HCT116 (cell line): ENCODE results near the gene DNM3. TPM values are rescaled to one million over a fixed set of nuclear protein-coding genes. Genes with fewer than 3 reads are reported as not detected.

Source experiments
- ATAC-seq: fragments of 200-7000 bp; cut with Tn5 transposase; 2 replicates; pipeline ENCODE4 v1.9.1; 2020; ENCODE audit warnings: mild to moderate bottlenecking, moderate library complexity
- BruUV-seq: library from RNA; stranded (reverse); fragments of 400-500 nt; replicated peaks from 2 replicates; lab custom pipeline; 2021; lab: Mats Ljungman, UMichigan
- CTCF ChIA-PET: fragments of 300-600 bp; sonication (Branson Sonifier 250); formaldehyde crosslinking; loops from one replicate; lab custom pipeline; 2021; ENCODE audit warnings: antibody characterized with exemption; lab: Charles Lee
- POLR2A ChIA-PET: fragments of 300-600, 350-600 bp; sonication (Branson Sonifier 250); formaldehyde crosslinking; loops from one replicate; lab custom pipeline; 2021; ENCODE audit warnings: antibody characterized with exemption; lab: Charles Lee
- RAD21 ChIA-PET, 2 experiments: fragments of 300-600 bp; sonication (Branson Sonifier 250); formaldehyde crosslinking; loops; one replicate each; lab custom pipeline; 2023; ENCODE audit warnings: low total read pairs in 2 of 2; ENCODE audit not compliant: uncharacterized antibody in 2 of 2, unreplicated experiment in 2 of 2, low non-redundant PET in 1 of 2; lab: Charles Lee
- DNase-seq: peaks from one replicate; pipeline ENCODE4 v3.0.0-alpha.2; 2010; ENCODE audit warnings: low read depth, low spot score
- H2AFZ ChIP-seq: fragments of 200-600 bp; shearing (Covaris generic), sonication (generic); 2 replicates; pipeline ENCODE4 v1.6.1; 2017; ENCODE audit warnings: low read depth, mixed run types, mixed read lengths, antibody characterized with exemption, low read length; ENCODE audit not compliant: poor library complexity, severe bottlenecking
- H3K27ac ChIP-seq: 2 replicates; pipeline ENCODE4 v1.5.1; 2012; ENCODE audit warnings: low read depth, low read length
- H3K27me3 ChIP-seq: fragments of 200-600 bp; sonication (generic); 2 replicates; pipeline ENCODE4 v1.6.1; 2016; ENCODE audit warnings: mixed run types, low read length, mixed read lengths; ENCODE audit not compliant: insufficient read depth
- H3K36me3 ChIP-seq, 2 experiments: fragments of 200-500 bp in 1 of 2; fragments of 200-600 bp in 1 of 2; sonication (Bioruptor generic) in 1 of 2; sonication (generic) in 1 of 2; 2 replicates each; pipeline versions ENCODE4 v1.5.1 to v1.6.1; 2014 to 2016; ENCODE audit warnings: low read length in 2 of 2, inconsistent platforms in 1 of 2, mixed read lengths in 1 of 2, mixed run types in 1 of 2; ENCODE audit not compliant: insufficient read depth in 2 of 2, control insufficient read depth in 1 of 2
- H3K4me1 ChIP-seq, 2 experiments: fragments of 200-600 bp in 1 of 2; sonication (generic) in 1 of 2; 2 replicates each; pipeline versions ENCODE4 v1.5.1 to v1.6.1; 2012 to 2017; ENCODE audit warnings: low read length in 2 of 2, inconsistent platforms in 1 of 2, mild to moderate bottlenecking in 1 of 2, mixed read lengths in 1 of 2, mixed run types in 1 of 2, moderate library complexity in 1 of 2; ENCODE audit not compliant: insufficient read depth in 2 of 2, control insufficient read depth in 1 of 2
- H3K4me2 ChIP-seq: fragments of 200-600 bp; sonication (generic); 2 replicates; pipeline ENCODE4 v1.6.1; 2017; ENCODE audit warnings: mixed run types, low read length, mixed read lengths
- H3K4me3 ChIP-seq, 2 experiments: fragments of 200-600 bp in 1 of 2; sonication (generic) in 1 of 2; replicated peaks in 1 of 2; 2 replicates each; pipeline ENCODE4 v1.5.1; 2011 to 2016; ENCODE audit warnings: low read length in 2 of 2, control low read depth in 1 of 2, low read depth in 1 of 2, mild to moderate bottlenecking in 1 of 2, mixed read lengths in 1 of 2, mixed run types in 1 of 2
- H3K79me2 ChIP-seq: fragments of 200-600 bp; sonication (generic); 2 replicates; pipeline ENCODE4 v1.6.1; 2017; ENCODE audit warnings: mild to moderate bottlenecking, mixed run types, low read length, moderate library complexity, mixed read lengths; ENCODE audit not compliant: insufficient read depth
- H3K9ac ChIP-seq: fragments of 200-600 bp; sonication (generic); 2 replicates; pipeline ENCODE4 v1.6.1; 2016; ENCODE audit warnings: low read length, mixed read lengths
- H3K9me2 ChIP-seq: fragments of 200-600 bp; sonication (generic), shearing (Covaris generic); 2 replicates; pipeline ENCODE4 v1.6.1; 2017; ENCODE audit warnings: mixed run types, mild to moderate bottlenecking, moderate library complexity; ENCODE audit not compliant: insufficient read depth
- H3K9me3 ChIP-seq, 2 experiments: fragments of 200-500 bp in 1 of 2; fragments of 200-600 bp in 1 of 2; sonication (Bioruptor generic) in 1 of 2; sonication (generic) in 1 of 2; 2 replicates each; pipeline ENCODE4 v1.6.1; 2014 to 2017; ENCODE audit warnings: low read length in 2 of 2, mixed read lengths in 2 of 2, inconsistent platforms in 1 of 2, low read depth in 1 of 2, mild to moderate bottlenecking in 1 of 2, mixed run types in 1 of 2, moderate library complexity in 1 of 2; ENCODE audit not compliant: control insufficient read depth in 1 of 2, insufficient read depth in 1 of 2
- H4K20me1 ChIP-seq: fragments of 200-600 bp; sonication (generic), shearing (Covaris generic); 2 replicates; pipeline ENCODE4 v1.6.1; 2017; ENCODE audit warnings: mixed run types, mild to moderate bottlenecking, moderate library complexity; ENCODE audit not compliant: insufficient read depth
- CBX3 ChIP-seq: IDR thresholded peaks from 2 replicates; pipeline ENCODE4 v1.6.1; 2012; ENCODE audit warnings: low read depth
- CEBPB ChIP-seq: IDR thresholded peaks from 2 replicates; pipeline ENCODE4 v1.6.1; 2012; ENCODE audit warnings: low read depth
- EGR1 ChIP-seq: IDR thresholded peaks from 2 replicates; pipeline ENCODE4 v1.6.1; 2012; ENCODE audit warnings: low read depth
- ELF1 ChIP-seq: IDR thresholded peaks from 2 replicates; pipeline ENCODE4 v1.6.1; 2012; ENCODE audit warnings: low read depth, borderline replicate concordance
- EZH2 ChIP-seq: fragments of 200-600 bp; sonication (generic); IDR thresholded peaks from 2 replicates; pipeline ENCODE4 v1.6.1; 2017; ENCODE audit warnings: antibody characterized with exemption, mixed run types
- EZH2phosphoT487 ChIP-seq: fragments of 200-600 bp; IDR thresholded peaks from 2 replicates; pipeline ENCODE4 v1.6.1; 2018; ENCODE audit warnings: antibody characterized with exemption, borderline replicate concordance
- FOSL1 ChIP-seq: IDR thresholded peaks from 2 replicates; pipeline ENCODE4 v1.6.1; 2012; ENCODE audit warnings: low read depth
- POLR2A ChIP-seq: IDR thresholded peaks from 2 replicates; pipeline ENCODE4 v1.7.0; 2011; ENCODE audit warnings: borderline replicate concordance; ENCODE audit not compliant: insufficient read depth, insufficient read length; ENCODE audit errors: extremely low read depth
- POLR2AphosphoS5 ChIP-seq: IDR thresholded peaks from 2 replicates; pipeline ENCODE4 v1.6.1; 2011; ENCODE audit warnings: mild to moderate bottlenecking, low read depth, low read length, moderate library complexity
- RAD21 ChIP-seq: IDR thresholded peaks from 2 replicates; pipeline ENCODE4 v1.6.1; 2012; ENCODE audit warnings: low read depth, mild to moderate bottlenecking
- SP1 ChIP-seq: IDR thresholded peaks from 2 replicates; pipeline ENCODE4 v1.6.1; 2012; ENCODE audit warnings: low read depth
- SRF ChIP-seq: IDR thresholded peaks from 2 replicates; pipeline ENCODE4 v1.6.1; 2012; ENCODE audit warnings: low read depth
- TCF7L2 ChIP-seq: IDR thresholded peaks from 2 replicates; pipeline ENCODE4 v1.7.0; 2011; ENCODE audit warnings: borderline replicate concordance, inconsistent platforms; ENCODE audit not compliant: insufficient read depth, insufficient read length; ENCODE audit errors: extremely low read depth
- ZFX ChIP-seq: fragments of 450-650 bp; IDR thresholded peaks from 2 replicates; pipeline ENCODE4 v1.6.1; 2017
- ZNF274 ChIP-seq: fragments of 200-500 bp; sonication (Bioruptor generic); IDR thresholded peaks from 2 replicates; pipeline ENCODE4 v1.6.1; 2014; ENCODE audit warnings: mild to moderate bottlenecking, low read depth, low read length, inconsistent platforms
- intact Hi-C: fragments of 100-400 bp; cut with micrococcal nuclease; formaldehyde crosslinking; loops from 2 replicates; pipeline ENCODE4 v1.10.0; 2022
- total RNA-seq: library from RNA; stranded (reverse); gene quantifications from one replicate; pipeline ENCODE4 v1.2.1, GENCODE V29; 2021; ENCODE audit not compliant: unreplicated experiment
- TF ChIP-seq, protein P1 (sequence below): IDR thresholded peaks from 2 replicates; pipeline ENCODE4 v1.6.1; 2011; ENCODE audit warnings: mild to moderate bottlenecking, low read length, moderate library complexity; ENCODE audit not compliant: insufficient replicate concordance; ENCODE audit errors: extremely low read depth
- TF ChIP-seq, protein P2 (sequence below): IDR thresholded peaks from 2 replicates; pipeline ENCODE4 v1.6.1; 2012
- TF ChIP-seq, protein P3 (sequence below): IDR thresholded peaks from 2 replicates; pipeline ENCODE4 v1.6.1; 2012; ENCODE audit warnings: low read depth
- TF ChIP-seq, protein P4 (sequence below): IDR thresholded peaks from 2 replicates; pipeline ENCODE4 v1.6.1; 2012
- TF ChIP-seq, protein P5 (sequence below), 3 experiments: fragments of 200-600 bp in 1 of 3; sonication (generic) in 1 of 3; IDR thresholded peaks in 2 of 3; conservative IDR thresholded peaks in 1 of 3; 2 replicates each; pipeline ENCODE4 v1.5.1; 2012 to 2017; ENCODE audit warnings: low read depth in 2 of 3, low read length in 2 of 3, antibody characterized with exemption in 1 of 3, borderline replicate concordance in 1 of 3, control low read depth in 1 of 3, mild to moderate bottlenecking in 1 of 3, mixed read lengths in 1 of 3, mixed run types in 1 of 3, moderate library complexity in 1 of 3; ENCODE audit not compliant: insufficient read depth in 1 of 3

The DNM3 gene
- total RNA-seq, 1 experiment from 2014 or later, result 3.1 TPM

DNA sequence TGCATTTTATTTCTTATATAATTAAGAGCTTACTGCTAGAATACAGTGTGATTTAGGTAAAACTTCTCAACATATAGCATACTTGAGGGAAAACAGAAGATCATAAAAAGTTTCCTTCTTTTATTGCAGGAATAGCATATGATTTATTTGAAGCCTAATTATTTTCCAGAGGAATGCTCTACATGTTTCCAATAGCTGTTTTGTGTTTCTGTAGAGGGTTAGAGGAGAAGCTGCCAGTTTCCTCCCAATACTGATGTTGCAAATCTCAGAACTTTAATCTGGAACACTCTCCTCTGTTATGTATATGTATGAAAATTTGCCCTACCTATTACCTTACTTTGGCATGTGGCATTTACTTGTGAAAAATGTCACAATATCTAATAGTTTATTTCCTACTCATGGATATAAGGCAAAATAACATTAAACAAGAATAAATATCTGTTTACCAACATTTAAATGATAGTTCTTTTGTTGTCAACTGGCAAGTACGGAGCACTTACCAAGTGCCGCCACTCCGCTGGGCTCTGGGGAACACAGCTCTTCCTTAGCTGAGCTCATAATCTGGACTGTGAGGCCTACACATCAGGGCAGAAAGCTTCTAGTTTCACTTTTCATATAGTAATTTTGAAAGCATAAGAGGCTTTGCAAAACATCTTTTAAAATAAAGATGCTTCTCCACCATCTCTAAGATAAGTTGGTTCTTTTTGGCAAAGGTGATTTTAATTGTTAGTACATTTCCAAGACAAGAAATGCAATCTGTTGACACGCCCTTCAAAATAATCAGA is 339.4 kb downstream of the DNM3 start:
- Histone ChIP-seq H3K4me3 (no peak overlapping the region), H3K9ac (no peak overlapping the region), H4K20me1 (no peaks in the 10 kb centered on the region), H3K9me2 (no peaks in the 10 kb centered on the region), H2AFZ (no peak overlapping the region), H3K36me3 (no peaks in the 10 kb centered on the region), H3K4me2 (no peak overlapping the region), H3K27ac (no peak overlapping the region), H3K9me3 (no peaks in the 10 kb centered on the region), H3K27me3 (no peaks in the 10 kb centered on the region), H3K79me2 (no peaks in the 10 kb centered on the region), H3K4me1 (no peaks in the 10 kb centered on the region)
- ChIA-PET RAD21 (no interaction called here), CTCF (no interaction called here), POLR2A (no interaction called here)
- DNase-seq, result no peak
- TF ChIP-seq, protein P1, sequence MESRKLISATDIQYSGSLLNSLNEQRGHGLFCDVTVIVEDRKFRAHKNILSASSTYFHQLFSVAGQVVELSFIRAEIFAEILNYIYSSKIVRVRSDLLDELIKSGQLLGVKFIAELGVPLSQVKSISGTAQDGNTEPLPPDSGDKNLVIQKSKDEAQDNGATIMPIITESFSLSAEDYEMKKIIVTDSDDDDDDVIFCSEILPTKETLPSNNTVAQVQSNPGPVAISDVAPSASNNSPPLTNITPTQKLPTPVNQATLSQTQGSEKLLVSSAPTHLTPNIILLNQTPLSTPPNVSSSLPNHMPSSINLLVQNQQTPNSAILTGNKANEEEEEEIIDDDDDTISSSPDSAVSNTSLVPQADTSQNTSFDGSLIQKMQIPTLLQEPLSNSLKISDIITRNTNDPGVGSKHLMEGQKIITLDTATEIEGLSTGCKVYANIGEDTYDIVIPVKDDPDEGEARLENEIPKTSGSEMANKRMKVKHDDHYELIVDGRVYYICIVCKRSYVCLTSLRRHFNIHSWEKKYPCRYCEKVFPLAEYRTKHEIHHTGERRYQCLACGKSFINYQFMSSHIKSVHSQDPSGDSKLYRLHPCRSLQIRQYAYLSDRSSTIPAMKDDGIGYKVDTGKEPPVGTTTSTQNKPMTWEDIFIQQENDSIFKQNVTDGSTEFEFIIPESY, result no peak
- TF ChIP-seq, protein P2, sequence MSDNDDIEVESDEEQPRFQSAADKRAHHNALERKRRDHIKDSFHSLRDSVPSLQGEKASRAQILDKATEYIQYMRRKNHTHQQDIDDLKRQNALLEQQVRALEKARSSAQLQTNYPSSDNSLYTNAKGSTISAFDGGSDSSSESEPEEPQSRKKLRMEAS, result no peak
- TF ChIP-seq ZFX (no peak), RAD21 (no peak), CBX3 (no peak), POLR2AphosphoS5 (no peak), POLR2A (no peak), ELF1 (no peak), SRF (no peak), EZH2 (no peak), FOSL1 (no peak), TCF7L2 (no peak), EGR1 (no peak), SP1 (no peak), EZH2phosphoT487 (no peak), CEBPB (no peak), ZNF274 (no peak)
- TF ChIP-seq, protein P3, sequence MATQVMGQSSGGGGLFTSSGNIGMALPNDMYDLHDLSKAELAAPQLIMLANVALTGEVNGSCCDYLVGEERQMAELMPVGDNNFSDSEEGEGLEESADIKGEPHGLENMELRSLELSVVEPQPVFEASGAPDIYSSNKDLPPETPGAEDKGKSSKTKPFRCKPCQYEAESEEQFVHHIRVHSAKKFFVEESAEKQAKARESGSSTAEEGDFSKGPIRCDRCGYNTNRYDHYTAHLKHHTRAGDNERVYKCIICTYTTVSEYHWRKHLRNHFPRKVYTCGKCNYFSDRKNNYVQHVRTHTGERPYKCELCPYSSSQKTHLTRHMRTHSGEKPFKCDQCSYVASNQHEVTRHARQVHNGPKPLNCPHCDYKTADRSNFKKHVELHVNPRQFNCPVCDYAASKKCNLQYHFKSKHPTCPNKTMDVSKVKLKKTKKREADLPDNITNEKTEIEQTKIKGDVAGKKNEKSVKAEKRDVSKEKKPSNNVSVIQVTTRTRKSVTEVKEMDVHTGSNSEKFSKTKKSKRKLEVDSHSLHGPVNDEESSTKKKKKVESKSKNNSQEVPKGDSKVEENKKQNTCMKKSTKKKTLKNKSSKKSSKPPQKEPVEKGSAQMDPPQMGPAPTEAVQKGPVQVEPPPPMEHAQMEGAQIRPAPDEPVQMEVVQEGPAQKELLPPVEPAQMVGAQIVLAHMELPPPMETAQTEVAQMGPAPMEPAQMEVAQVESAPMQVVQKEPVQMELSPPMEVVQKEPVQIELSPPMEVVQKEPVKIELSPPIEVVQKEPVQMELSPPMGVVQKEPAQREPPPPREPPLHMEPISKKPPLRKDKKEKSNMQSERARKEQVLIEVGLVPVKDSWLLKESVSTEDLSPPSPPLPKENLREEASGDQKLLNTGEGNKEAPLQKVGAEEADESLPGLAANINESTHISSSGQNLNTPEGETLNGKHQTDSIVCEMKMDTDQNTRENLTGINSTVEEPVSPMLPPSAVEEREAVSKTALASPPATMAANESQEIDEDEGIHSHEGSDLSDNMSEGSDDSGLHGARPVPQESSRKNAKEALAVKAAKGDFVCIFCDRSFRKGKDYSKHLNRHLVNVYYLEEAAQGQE, result no peak
- TF ChIP-seq, protein P4, sequence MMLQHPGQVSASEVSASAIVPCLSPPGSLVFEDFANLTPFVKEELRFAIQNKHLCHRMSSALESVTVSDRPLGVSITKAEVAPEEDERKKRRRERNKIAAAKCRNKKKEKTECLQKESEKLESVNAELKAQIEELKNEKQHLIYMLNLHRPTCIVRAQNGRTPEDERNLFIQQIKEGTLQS, result no peak
- TF ChIP-seq, protein P5, sequence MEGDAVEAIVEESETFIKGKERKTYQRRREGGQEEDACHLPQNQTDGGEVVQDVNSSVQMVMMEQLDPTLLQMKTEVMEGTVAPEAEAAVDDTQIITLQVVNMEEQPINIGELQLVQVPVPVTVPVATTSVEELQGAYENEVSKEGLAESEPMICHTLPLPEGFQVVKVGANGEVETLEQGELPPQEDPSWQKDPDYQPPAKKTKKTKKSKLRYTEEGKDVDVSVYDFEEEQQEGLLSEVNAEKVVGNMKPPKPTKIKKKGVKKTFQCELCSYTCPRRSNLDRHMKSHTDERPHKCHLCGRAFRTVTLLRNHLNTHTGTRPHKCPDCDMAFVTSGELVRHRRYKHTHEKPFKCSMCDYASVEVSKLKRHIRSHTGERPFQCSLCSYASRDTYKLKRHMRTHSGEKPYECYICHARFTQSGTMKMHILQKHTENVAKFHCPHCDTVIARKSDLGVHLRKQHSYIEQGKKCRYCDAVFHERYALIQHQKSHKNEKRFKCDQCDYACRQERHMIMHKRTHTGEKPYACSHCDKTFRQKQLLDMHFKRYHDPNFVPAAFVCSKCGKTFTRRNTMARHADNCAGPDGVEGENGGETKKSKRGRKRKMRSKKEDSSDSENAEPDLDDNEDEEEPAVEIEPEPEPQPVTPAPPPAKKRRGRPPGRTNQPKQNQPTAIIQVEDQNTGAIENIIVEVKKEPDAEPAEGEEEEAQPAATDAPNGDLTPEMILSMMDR (IDR thresholded peaks at IDR 0.05 in 2 of 3, conservative IDR thresholded peaks at IDR 0.05 in 1 of 3; ENCODE audit: borderline replicate concordance in 1 of 3, insufficient read depth in 1 of 3, low read depth in 2 of 3, low read length in 2 of 3), result no peak
- intact Hi-C loops, result no loop called here
- no TSS peak for BruUV-seq
- ATAC-seq, result no peak
